Adrenal gland (tissue), 5 donors: ENCODE data around the gene RAD23B.

Source experiments
- POLR2A ChIP-seq, 2 donors: fragments of 450-650 bp; IDR thresholded peaks; one replicate each; pipeline ENCODE4 v1.6.1; 2017; ENCODE audit warnings: antibody characterized with exemption in 2 of 2, mild to moderate bottlenecking in 2 of 2, moderate library complexity in 1 of 2
- TF ChIP-seq, protein P1 (sequence below), 6 experiments: fragments of 450-650 bp in 4 of 6; fragments of 200-600 bp in 2 of 6; sonication (generic) in 1 of 6; IDR thresholded peaks; 1 replicate in 5 of 6; 2 replicates in 1 of 6; pipeline versions ENCODE4 v1.5.1 to v1.8.0; 2016 to 2021; ENCODE audit warnings: antibody characterized with exemption in 6 of 6, mild to moderate bottlenecking in 2 of 6, moderate library complexity in 1 of 6
- donor health status: DM: no; HTN: no; CAD: no.

DNA sequence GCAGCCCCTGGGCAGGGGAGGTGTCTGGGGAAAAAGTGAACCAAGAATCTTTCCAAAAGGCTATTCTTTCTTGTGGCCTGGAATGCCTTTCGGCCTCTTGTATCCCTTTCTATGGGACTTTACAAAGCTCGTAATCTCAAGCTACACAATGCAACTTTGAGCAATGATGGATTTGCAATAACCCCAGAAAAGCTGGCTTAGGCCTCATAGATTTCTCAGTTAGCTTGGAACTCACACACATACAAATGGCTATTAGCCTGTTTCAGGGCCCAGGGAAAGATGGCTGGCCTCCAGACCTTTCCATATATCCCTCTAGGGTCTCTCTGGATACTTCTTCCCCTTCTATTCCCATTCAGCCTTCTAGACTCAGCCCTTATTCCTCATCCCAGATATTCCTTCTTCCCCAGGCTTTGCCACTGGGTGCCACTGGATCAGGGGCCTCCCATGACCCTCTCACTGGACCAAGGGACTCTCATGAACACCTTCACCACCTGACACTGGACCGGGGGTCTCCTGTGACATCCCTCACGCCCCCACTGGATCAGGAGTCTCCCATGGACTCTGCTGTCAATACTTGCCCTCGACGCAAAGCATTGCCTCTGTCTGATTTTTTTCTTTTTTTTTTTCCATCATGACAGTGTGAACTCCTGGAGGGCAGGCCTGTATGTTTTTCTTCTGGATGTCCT is 59.5 kb downstream of the RAD23B start:
- TF ChIP-seq, protein P1, sequence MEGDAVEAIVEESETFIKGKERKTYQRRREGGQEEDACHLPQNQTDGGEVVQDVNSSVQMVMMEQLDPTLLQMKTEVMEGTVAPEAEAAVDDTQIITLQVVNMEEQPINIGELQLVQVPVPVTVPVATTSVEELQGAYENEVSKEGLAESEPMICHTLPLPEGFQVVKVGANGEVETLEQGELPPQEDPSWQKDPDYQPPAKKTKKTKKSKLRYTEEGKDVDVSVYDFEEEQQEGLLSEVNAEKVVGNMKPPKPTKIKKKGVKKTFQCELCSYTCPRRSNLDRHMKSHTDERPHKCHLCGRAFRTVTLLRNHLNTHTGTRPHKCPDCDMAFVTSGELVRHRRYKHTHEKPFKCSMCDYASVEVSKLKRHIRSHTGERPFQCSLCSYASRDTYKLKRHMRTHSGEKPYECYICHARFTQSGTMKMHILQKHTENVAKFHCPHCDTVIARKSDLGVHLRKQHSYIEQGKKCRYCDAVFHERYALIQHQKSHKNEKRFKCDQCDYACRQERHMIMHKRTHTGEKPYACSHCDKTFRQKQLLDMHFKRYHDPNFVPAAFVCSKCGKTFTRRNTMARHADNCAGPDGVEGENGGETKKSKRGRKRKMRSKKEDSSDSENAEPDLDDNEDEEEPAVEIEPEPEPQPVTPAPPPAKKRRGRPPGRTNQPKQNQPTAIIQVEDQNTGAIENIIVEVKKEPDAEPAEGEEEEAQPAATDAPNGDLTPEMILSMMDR (IDR thresholded peaks at IDR 0.05): no peak
- no peak for TF ChIP-seq POLR2A (IDR thresholded peaks at IDR 0.05)
